Measurements from ENCODE around the gene SPOCK1.

DNA sequence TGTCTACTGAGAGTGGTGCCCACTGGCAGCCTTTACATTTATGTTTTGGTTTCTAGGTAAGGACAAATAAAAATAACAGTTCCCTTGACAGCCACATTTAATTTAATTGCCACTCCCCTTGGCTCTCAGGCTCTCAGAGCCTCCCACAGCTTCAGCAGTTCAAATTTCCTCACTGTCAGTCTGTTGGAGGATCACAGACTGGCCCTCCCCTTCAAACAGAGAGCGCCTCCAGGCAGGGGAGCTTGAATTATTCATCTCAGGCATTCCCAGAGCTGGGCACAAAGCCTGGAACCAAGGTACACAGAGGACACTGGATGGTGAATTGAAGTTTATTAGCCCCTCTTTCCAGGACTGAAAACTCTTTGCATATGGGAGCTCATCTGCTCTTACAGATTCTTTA, 407.7 kb downstream of the SPOCK1 start:
- TF ChIP-seq, protein P1, sequence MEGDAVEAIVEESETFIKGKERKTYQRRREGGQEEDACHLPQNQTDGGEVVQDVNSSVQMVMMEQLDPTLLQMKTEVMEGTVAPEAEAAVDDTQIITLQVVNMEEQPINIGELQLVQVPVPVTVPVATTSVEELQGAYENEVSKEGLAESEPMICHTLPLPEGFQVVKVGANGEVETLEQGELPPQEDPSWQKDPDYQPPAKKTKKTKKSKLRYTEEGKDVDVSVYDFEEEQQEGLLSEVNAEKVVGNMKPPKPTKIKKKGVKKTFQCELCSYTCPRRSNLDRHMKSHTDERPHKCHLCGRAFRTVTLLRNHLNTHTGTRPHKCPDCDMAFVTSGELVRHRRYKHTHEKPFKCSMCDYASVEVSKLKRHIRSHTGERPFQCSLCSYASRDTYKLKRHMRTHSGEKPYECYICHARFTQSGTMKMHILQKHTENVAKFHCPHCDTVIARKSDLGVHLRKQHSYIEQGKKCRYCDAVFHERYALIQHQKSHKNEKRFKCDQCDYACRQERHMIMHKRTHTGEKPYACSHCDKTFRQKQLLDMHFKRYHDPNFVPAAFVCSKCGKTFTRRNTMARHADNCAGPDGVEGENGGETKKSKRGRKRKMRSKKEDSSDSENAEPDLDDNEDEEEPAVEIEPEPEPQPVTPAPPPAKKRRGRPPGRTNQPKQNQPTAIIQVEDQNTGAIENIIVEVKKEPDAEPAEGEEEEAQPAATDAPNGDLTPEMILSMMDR (conservative IDR thresholded peaks at IDR 0.05; ENCODE audit: low read depth in 2 of 2): no peak
- TF ChIP-seq POLR2AphosphoS5 (IDR thresholded peaks at IDR 0.05; ENCODE audit: low read depth) (no peak), EZH2phosphoT487 (IDR thresholded peaks at IDR 0.05; ENCODE audit: unreplicated experiment) (no peak), EZH2 (IDR thresholded peaks at IDR 0.05; ENCODE audit: low read depth, unreplicated experiment) (no peak), ZNF114 (CRISPR knock-in tag; IDR thresholded peaks at IDR 0.05) (no peak), CREB1 (CRISPR knock-in tag; IDR thresholded peaks at IDR 0.05; ENCODE audit: low read depth) (no peak), JUNB (IDR thresholded peaks at IDR 0.05; ENCODE audit: unreplicated experiment) (no peak), ZNF331 (CRISPR knock-in tag; IDR thresholded peaks at IDR 0.05; ENCODE audit: low read depth) (no peak), STAT1 (IDR thresholded peaks at IDR 0.05; ENCODE audit: unreplicated experiment) (no peak), NANOG (IDR thresholded peaks at IDR 0.05; ENCODE audit: borderline replicate concordance) (no peak)
- TF ChIP-seq, protein P2, sequence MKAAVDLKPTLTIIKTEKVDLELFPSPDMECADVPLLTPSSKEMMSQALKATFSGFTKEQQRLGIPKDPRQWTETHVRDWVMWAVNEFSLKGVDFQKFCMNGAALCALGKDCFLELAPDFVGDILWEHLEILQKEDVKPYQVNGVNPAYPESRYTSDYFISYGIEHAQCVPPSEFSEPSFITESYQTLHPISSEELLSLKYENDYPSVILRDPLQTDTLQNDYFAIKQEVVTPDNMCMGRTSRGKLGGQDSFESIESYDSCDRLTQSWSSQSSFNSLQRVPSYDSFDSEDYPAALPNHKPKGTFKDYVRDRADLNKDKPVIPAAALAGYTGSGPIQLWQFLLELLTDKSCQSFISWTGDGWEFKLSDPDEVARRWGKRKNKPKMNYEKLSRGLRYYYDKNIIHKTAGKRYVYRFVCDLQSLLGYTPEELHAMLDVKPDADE (IDR thresholded peaks at IDR 0.05): no peak
- TF ChIP-seq, protein P3, sequence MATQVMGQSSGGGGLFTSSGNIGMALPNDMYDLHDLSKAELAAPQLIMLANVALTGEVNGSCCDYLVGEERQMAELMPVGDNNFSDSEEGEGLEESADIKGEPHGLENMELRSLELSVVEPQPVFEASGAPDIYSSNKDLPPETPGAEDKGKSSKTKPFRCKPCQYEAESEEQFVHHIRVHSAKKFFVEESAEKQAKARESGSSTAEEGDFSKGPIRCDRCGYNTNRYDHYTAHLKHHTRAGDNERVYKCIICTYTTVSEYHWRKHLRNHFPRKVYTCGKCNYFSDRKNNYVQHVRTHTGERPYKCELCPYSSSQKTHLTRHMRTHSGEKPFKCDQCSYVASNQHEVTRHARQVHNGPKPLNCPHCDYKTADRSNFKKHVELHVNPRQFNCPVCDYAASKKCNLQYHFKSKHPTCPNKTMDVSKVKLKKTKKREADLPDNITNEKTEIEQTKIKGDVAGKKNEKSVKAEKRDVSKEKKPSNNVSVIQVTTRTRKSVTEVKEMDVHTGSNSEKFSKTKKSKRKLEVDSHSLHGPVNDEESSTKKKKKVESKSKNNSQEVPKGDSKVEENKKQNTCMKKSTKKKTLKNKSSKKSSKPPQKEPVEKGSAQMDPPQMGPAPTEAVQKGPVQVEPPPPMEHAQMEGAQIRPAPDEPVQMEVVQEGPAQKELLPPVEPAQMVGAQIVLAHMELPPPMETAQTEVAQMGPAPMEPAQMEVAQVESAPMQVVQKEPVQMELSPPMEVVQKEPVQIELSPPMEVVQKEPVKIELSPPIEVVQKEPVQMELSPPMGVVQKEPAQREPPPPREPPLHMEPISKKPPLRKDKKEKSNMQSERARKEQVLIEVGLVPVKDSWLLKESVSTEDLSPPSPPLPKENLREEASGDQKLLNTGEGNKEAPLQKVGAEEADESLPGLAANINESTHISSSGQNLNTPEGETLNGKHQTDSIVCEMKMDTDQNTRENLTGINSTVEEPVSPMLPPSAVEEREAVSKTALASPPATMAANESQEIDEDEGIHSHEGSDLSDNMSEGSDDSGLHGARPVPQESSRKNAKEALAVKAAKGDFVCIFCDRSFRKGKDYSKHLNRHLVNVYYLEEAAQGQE (IDR thresholded peaks at IDR 0.05; ENCODE audit: unreplicated experiment): no peak

All from GM23338 (cell line).